ENCODE measurements around the gene S100A9.
"Not testable (repeated sequence)": the region's sequence is repeated elsewhere in the genome, so short reads cannot be mapped to it uniquely, and the experiment has no call there.

Gene S100A9

GRCh38 chr1:153339802-153340201 is 17.9 kb upstream of the S100A9 start:
- no peak overlapping the region for H3K4me3 ChIP-seq (ENCODE audit: low read length)
- no peak for TF ChIP-seq ZNF274 (IDR thresholded peaks at IDR 0.05; ENCODE audit: low read depth, low read length)

- H3K4me3 ChIP-seq (ENCODE audit: low read length) = no peak overlapping the region
- TF ChIP-seq ZNF274 (IDR thresholded peaks at IDR 0.05; ENCODE audit: low read depth, low read length) = no peak
Measured at GRCh38 chr1:153340356-153340755, 17.3 kb upstream of the S100A9 start.

- no peak overlapping the region for H3K4me3 ChIP-seq (ENCODE audit: low read length)
- no peak for TF ChIP-seq ZNF274 (IDR thresholded peaks at IDR 0.05; ENCODE audit: low read depth, low read length)
Measured at GRCh38 chr1:153341431-153341934, 16.2 kb upstream of the S100A9 start.

- TF ChIP-seq ZNF274 (IDR thresholded peaks at IDR 0.05; ENCODE audit: low read depth, low read length) = no peak
- H3K4me3 ChIP-seq (ENCODE audit: low read length) = no peak overlapping the region; the same call in 1 of the 2 replicates
Measured at GRCh38 chr1:153342178-153342577, 15.5 kb upstream of the S100A9 start.

- no peak for TF ChIP-seq ZNF274 (IDR thresholded peaks at IDR 0.05; ENCODE audit: low read depth, low read length)
- H3K4me3 ChIP-seq (ENCODE audit: low read length) = peak overlapping the region; percentile 45
Measured at GRCh38 chr1:153343040-153343681, 14.5 kb upstream of the S100A9 start.

GRCh38 chr1:153343811-153344717 is 13.6 kb upstream of the S100A9 start:
- no peak overlapping the region; the same call in 1 of the 2 replicates for H3K4me3 ChIP-seq (ENCODE audit: low read length)
- TF ChIP-seq ZNF274 (IDR thresholded peaks at IDR 0.05; ENCODE audit: low read depth, low read length) = no peak

GRCh38 chr1:153344718-153345025 is 13.0 kb upstream of the S100A9 start:
- no peak overlapping the region for H3K4me3 ChIP-seq (ENCODE audit: low read length)
- no peak for TF ChIP-seq ZNF274 (IDR thresholded peaks at IDR 0.05; ENCODE audit: low read depth, low read length)

GRCh38 chr1:153345187-153346076 is 12.2 kb upstream of the S100A9 start:
- TF ChIP-seq ZNF274 (IDR thresholded peaks at IDR 0.05; ENCODE audit: low read depth, low read length) = no peak
- no peak overlapping the region for H3K4me3 ChIP-seq (ENCODE audit: low read length)

- TF ChIP-seq ZNF274 (IDR thresholded peaks at IDR 0.05; ENCODE audit: low read depth, low read length) = no peak
- H3K4me3 ChIP-seq (ENCODE audit: low read length) = no peak overlapping the region; the same call in 1 of the 2 replicates
Measured at GRCh38 chr1:153346077-153346723, 11.5 kb upstream of the S100A9 start.

GRCh38 chr1:153347049-153347448 is 10.6 kb upstream of the S100A9 start:
- not testable (repeated sequence) for H3K4me3 ChIP-seq (ENCODE audit: low read length)

- H3K4me3 ChIP-seq (ENCODE audit: low read length) = no peak overlapping the region
- no peak for TF ChIP-seq ZNF274 (IDR thresholded peaks at IDR 0.05; ENCODE audit: low read depth, low read length)
Measured at GRCh38 chr1:153347856-153348255, 9.8 kb upstream of the S100A9 start.

GRCh38 chr1:153348511-153349362 is 8.9 kb upstream of the S100A9 start, which contains the start of gene PGLYRP4:
Gene PGLYRP4 (minus strand): TSS chr1:153348841. CDS start chr1:153347932, 909 bp downstream.
- H3K4me3 ChIP-seq (ENCODE audit: low read length) = no peak within 1 kb of the TSS
- TF ChIP-seq ZNF274 (IDR thresholded peaks at IDR 0.05; ENCODE audit: low read depth, low read length) = no peak

All from GM08714 (cell line).